A673 (cell line): ENCODE data around the gene GALM. TPM values are rescaled to one million over a fixed set of nuclear protein-coding genes. Genes with fewer than 3 reads are reported as not detected.
A peak's percentile ranks its signal among the peaks of the same experiment; 100 is the strongest.

ENCODE experiments used
- BruUV-seq: library from RNA; stranded (reverse); fragments of 400-500 nt; replicated peaks from 2 replicates; lab custom pipeline; 2021; lab: Mats Ljungman, UMichigan
- CTCF ChIA-PET: fragments of 300-600 bp; sonication (Branson Sonifier 250); formaldehyde crosslinking; loops from one replicate; lab custom pipeline; 2022; ENCODE audit warnings: antibody characterized with exemption; lab: Charles Lee
- POLR2A ChIA-PET: fragments of 300-600 bp; sonication (Branson Sonifier 250); formaldehyde crosslinking; loops from one replicate; lab custom pipeline; 2022; ENCODE audit warnings: antibody characterized with exemption; ENCODE audit not compliant: low non-redundant PET; lab: Charles Lee
- DNase-seq: peaks from one replicate; pipeline ENCODE4 v3.0.0-alpha.2; 2015; ENCODE audit warnings: low spot score
- H3K27ac ChIP-seq: fragments of 200-600 bp; sonication (generic); 2 replicates; pipeline ENCODE4 v1.5.1; 2016; ENCODE audit warnings: mixed run types, low read depth, mild to moderate bottlenecking, mixed read lengths, antibody characterized with exemption, low read length; ENCODE audit not compliant: poor library complexity, severe bottlenecking
- H3K27me3 ChIP-seq: fragments of 200-600 bp; sonication (generic); replicated peaks from 2 replicates; pipeline ENCODE4 v1.6.1; 2017; ENCODE audit warnings: mixed run types, low read depth, mild to moderate bottlenecking, mixed read lengths, antibody characterized with exemption, low read length; ENCODE audit not compliant: insufficient read depth, poor library complexity
- H3K36me3 ChIP-seq: fragments of 200-600 bp; sonication (generic); 2 replicates; pipeline ENCODE4 v1.6.1; 2016; ENCODE audit warnings: mixed run types, mild to moderate bottlenecking, mixed read lengths, antibody characterized with exemption, low read length; ENCODE audit not compliant: insufficient read depth, poor library complexity, severe bottlenecking
- H3K4me1 ChIP-seq: fragments of 200-600 bp; sonication (generic); 2 replicates; pipeline ENCODE4 v1.6.1; 2017; ENCODE audit warnings: mixed run types, mild to moderate bottlenecking, mixed read lengths, antibody characterized with exemption, low read length; ENCODE audit not compliant: insufficient read depth, poor library complexity, severe bottlenecking
- H3K4me3 ChIP-seq: fragments of 200-600 bp; sonication (generic); 2 replicates; pipeline ENCODE4 v1.5.1; 2016; ENCODE audit warnings: low read depth, mixed run types, mild to moderate bottlenecking, mixed read lengths, low read length; ENCODE audit not compliant: poor library complexity, severe bottlenecking
- H3K9me3 ChIP-seq: fragments of 200-600 bp; sonication (generic); 2 replicates; pipeline ENCODE4 v1.6.1; 2016; ENCODE audit warnings: mixed run types, low read depth, mild to moderate bottlenecking, mixed read lengths, antibody characterized with exemption, low read length; ENCODE audit not compliant: poor library complexity, severe bottlenecking
- CTCF ChIP-seq: fragments of 300-800, 200-600 bp; sonication (generic); conservative IDR thresholded peaks from 2 replicates; pipeline ENCODE4 v1.5.1; 2017; ENCODE audit warnings: low read depth, mild to moderate bottlenecking, antibody characterized with exemption, low read length, moderate library complexity, mixed read lengths
- EZH2 ChIP-seq: fragments of 200-600 bp; sonication (generic); IDR thresholded peaks from 2 replicates; pipeline ENCODE4 v1.6.1; 2017; ENCODE audit warnings: borderline replicate concordance, low read depth, mild to moderate bottlenecking, mixed read lengths, antibody characterized with exemption, low read length; ENCODE audit not compliant: poor library complexity, severe bottlenecking
- intact Hi-C: fragments of 100-400 bp; cut with micrococcal nuclease; formaldehyde crosslinking; loops from one replicate; pipeline ENCODE4 v1.10.0; 2022; ENCODE audit not compliant: unreplicated experiment
- total RNA-seq: library from RNA; stranded (reverse); gene quantifications from 2 replicates; pipeline ENCODE4 v1.2.3, GENCODE V29; 2021

GALM gene
- total RNA-seq, 1 experiment from 2014 or later = 6.6 TPM

- POLR2A ChIA-PET = interaction anchor here (0.6 kb wide), 1 partner anchor 8 kb away, joined by 3 read pairs; no protein-coding TSS in a partner anchor
Observed at GRCh38 chr2:38745267-38745666, 79.4 kb downstream of the GALM start.

GRCh38 chr2:38747007-38747424 lies 81.1 kb downstream of the GALM start:
- H3K4me1 ChIP-seq = peaks cover 57% of the 10 kb centered on the region
- H3K27me3 ChIP-seq = no peaks in the 10 kb centered on the region
- H3K4me3 ChIP-seq = peak overlapping the region; percentile 90
- ChIA-PET POLR2A (interaction anchor here (0.7 kb wide), 1 partner anchor 204 kb away, joined by 3 read pairs; no protein-coding TSS in a partner anchor), CTCF (no interaction called here)
- no peak for TF ChIP-seq CTCF
- no peak for TF ChIP-seq EZH2
- H3K9me3 ChIP-seq = no peaks in the 10 kb centered on the region
- peaks cover 79% of the 10 kb centered on the region for H3K36me3 ChIP-seq
- peak overlapping the region; percentile 9 for H3K27ac ChIP-seq
- intact Hi-C loops = loop anchor here (5.0 kb wide), 1 partner anchor 80 kb away; no protein-coding TSS in a partner anchor
- BruUV-seq = no TSS peak
- DNase-seq = no peak

More at GRCh38 chr2:38745267-38745666, 79.4 kb downstream of the GALM start:
- H3K9me3 ChIP-seq = no peaks in the 10 kb centered on the region
- H3K27ac ChIP-seq = no peak overlapping the region
- H3K36me3 ChIP-seq = peaks cover 90% of the 10 kb centered on the region
- H3K27me3 ChIP-seq = no peaks in the 10 kb centered on the region
- intact Hi-C loops = loop anchor here (5.0 kb wide), 1 partner anchor 82 kb away; no protein-coding TSS in a partner anchor
- CTCF ChIA-PET = no interaction called here
- peaks cover 54% of the 10 kb centered on the region for H3K4me1 ChIP-seq
- no peak for DNase-seq
- no TSS peak for BruUV-seq
- no peak for TF ChIP-seq CTCF
- TF ChIP-seq EZH2 = no peak
- no peak overlapping the region for H3K4me3 ChIP-seq

GRCh38 chr2:38747819-38748218 lies 81.9 kb downstream of the GALM start:
- ChIA-PET CTCF (no interaction called here), POLR2A (interaction anchor here (0.6 to 0.7 kb wide), 4 partner anchors 19 to 188 kb away, joined by 5 to 11 read pairs (median 6); no protein-coding TSS in a partner anchor)
- H3K4me3 ChIP-seq = peak overlapping the region; percentile 90
- no TSS peak for BruUV-seq
- TF ChIP-seq CTCF (no peak), EZH2 (no peak)
- intact Hi-C loops = loop anchor here (5.0 kb wide), 1 partner anchor 79 kb away; no protein-coding TSS in a partner anchor
- peaks cover 73% of the 10 kb centered on the region for H3K36me3 ChIP-seq
- peak overlapping the region; percentile 40 for H3K27ac ChIP-seq
- H3K4me1 ChIP-seq = peaks cover 63% of the 10 kb centered on the region
- H3K9me3 ChIP-seq = no peaks in the 10 kb centered on the region
- no peak for DNase-seq
- no peaks in the 10 kb centered on the region for H3K27me3 ChIP-seq
